B cell (primary cell): ENCODE results near the gene PNISR. TPM values are rescaled to one million over a fixed set of nuclear protein-coding genes. Genes with fewer than 3 reads are reported as not detected.

Experiments
- ATAC-seq: fragments of 200-7000 bp; cut with Tn5 transposase; one replicate; pipeline ENCODE4 v1.10.0; 2021; ENCODE audit warnings: low read depth, mild to moderate bottlenecking, moderate number of reproducible peaks, moderate library complexity
- CTCF ChIA-PET: fragments of 350-600 bp; sonication (Branson Sonifier 250); formaldehyde crosslinking; loops from one replicate; lab custom pipeline; 2021; ENCODE audit warnings: antibody characterized with exemption, inconsistent platforms; lab: Charles Lee
- POLR2A ChIA-PET: fragments of 350-600 bp; sonication (Branson Sonifier 250); formaldehyde crosslinking; loops from one replicate; lab custom pipeline; 2021; ENCODE audit warnings: antibody characterized with exemption; lab: Charles Lee
- DNase-seq: peaks from one replicate; pipeline ENCODE4 v3.0.0; 2013
- H2AFZ ChIP-seq: 2 replicates; pipeline ENCODE4 v1.6.1; 2012; ENCODE audit warnings: mild to moderate bottlenecking, low read depth, low read length; ENCODE audit not compliant: insufficient read depth, poor library complexity, severe bottlenecking
- H3K27ac ChIP-seq, 2 donors: 1 replicate in 1 of 2; 2 replicates in 1 of 2; pipeline ENCODE4 v1.5.1; 2012 to 2013; ENCODE audit warnings: low read length in 2 of 2, mild to moderate bottlenecking in 2 of 2, moderate library complexity in 1 of 2
- H3K27me3 ChIP-seq, 4 experiments: fragments of 200-600 bp in 1 of 4; sonication (generic) in 1 of 4; replicated peaks in 1 of 4; 1 replicate in 2 of 4; 2 replicates in 2 of 4; pipeline versions ENCODE4 v1.6.1 to v1.7.0; 2013 to 2016; ENCODE audit warnings: low read length in 3 of 4, mild to moderate bottlenecking in 2 of 4, mixed read lengths in 1 of 4, moderate library complexity in 1 of 4; ENCODE audit not compliant: insufficient read depth in 4 of 4, control insufficient read depth in 3 of 4; ENCODE audit errors: control extremely low read depth in 1 of 4
- H3K36me3 ChIP-seq, 2 experiments: replicated peaks in 1 of 2; 1 replicate in 1 of 2; 2 replicates in 1 of 2; pipeline versions ENCODE4 v1.6.1 to v1.7.1; 2013; ENCODE audit warnings: low read length in 1 of 2; ENCODE audit not compliant: insufficient read depth in 2 of 2, control insufficient read depth in 1 of 2; ENCODE audit errors: control extremely low read depth in 1 of 2, extremely low read depth in 1 of 2
- H3K4me1 ChIP-seq, 2 donors: fragments of 200-600 bp in 1 of 2; sonication (generic) in 1 of 2; 1 replicate in 1 of 2; 2 replicates in 1 of 2; pipeline versions ENCODE4 v1.5.1 to v1.6.1; 2013 to 2017; ENCODE audit warnings: low read length in 2 of 2; ENCODE audit not compliant: control insufficient read depth in 2 of 2, insufficient read depth in 2 of 2
- H3K4me2 ChIP-seq: replicated peaks from 2 replicates; pipeline ENCODE3; 2012; ENCODE audit warnings: mild to moderate bottlenecking, low read depth, low read length; ENCODE audit not compliant: poor library complexity, severe bottlenecking
- H3K4me3 ChIP-seq, 5 experiments: fragments of 200-600 bp in 1 of 5; sonication (generic) in 1 of 5; 1 replicate in 3 of 5; 2 replicates in 2 of 5; pipeline versions ENCODE4 v1.5.1 to v1.7.0; 2011 to 2016; ENCODE audit warnings: low read length in 4 of 5, mild to moderate bottlenecking in 4 of 5, low read depth in 2 of 5, control low read depth in 1 of 5, moderate library complexity in 1 of 5; ENCODE audit not compliant: insufficient read depth in 1 of 5; ENCODE audit errors: control extremely low read depth in 1 of 5, extremely low read depth in 1 of 5
- H3K79me2 ChIP-seq: fragments of 200-600 bp; sonication (generic); one replicate; pipeline ENCODE4 v1.6.0; 2016; ENCODE audit warnings: low read length; ENCODE audit not compliant: control insufficient read depth, insufficient read depth
- H3K9ac ChIP-seq: fragments of 200-600 bp; sonication (generic); 2 replicates; pipeline ENCODE4 v1.6.1; 2017; ENCODE audit warnings: mild to moderate bottlenecking, low read length, moderate library complexity
- H3K9me3 ChIP-seq, 3 donors: one replicate each; pipeline versions ENCODE4 v1.6.1 to v1.7.1; 2013; ENCODE audit warnings: low read length in 2 of 3; ENCODE audit not compliant: control insufficient read depth in 2 of 3, insufficient read depth in 1 of 3; ENCODE audit errors: control extremely low read depth in 1 of 3
- H4K20me1 ChIP-seq: 2 replicates; pipeline ENCODE4 v1.6.0; 2012; ENCODE audit warnings: mild to moderate bottlenecking, low read length; ENCODE audit not compliant: insufficient read depth, control insufficient read depth, poor library complexity, severe bottlenecking
- H3K27ac Mint-ChIP-seq: one replicate; pipeline ENCODE4 v1.8.0; 2021; ENCODE audit warnings: mixed read lengths
- H3K27me3 Mint-ChIP-seq: one replicate; pipeline ENCODE4 v1.8.0; 2021; ENCODE audit warnings: mixed read lengths
- H3K4me1 Mint-ChIP-seq: one replicate; pipeline ENCODE4 v1.8.0; 2021; ENCODE audit warnings: mixed read lengths
- H3K4me3 Mint-ChIP-seq: one replicate; pipeline ENCODE4 v1.8.0; 2021; ENCODE audit warnings: mixed read lengths
- H3K9me3 Mint-ChIP-seq: one replicate; pipeline ENCODE4 v1.8.0; 2022; ENCODE audit warnings: mixed read lengths; ENCODE audit not compliant: insufficient read depth
- CTCF ChIP-seq: fragments of 200-600 bp; IDR thresholded peaks from one replicate; pipeline ENCODE4 v1.8.0; 2022; ENCODE audit warnings: antibody characterized with exemption, mild to moderate bottlenecking
- EZH2 ChIP-seq: IDR thresholded peaks from 2 replicates; pipeline ENCODE4 v1.6.1; 2012; ENCODE audit warnings: borderline replicate concordance, low read depth, mild to moderate bottlenecking, moderate library complexity, low read length; ENCODE audit not compliant: insufficient read depth, poor library complexity, severe bottlenecking
- WGBS: methylation state at CpG from one replicate; pipeline ENCODE4 v1.1.5; 2013; ENCODE audit warnings: missing lambda C conversion rate; ENCODE audit not compliant: insufficient coverage; 5-methylcytosine and 5-hydroxymethylcytosine counted together
- intact Hi-C: fragments of 100-400 bp; cut with micrococcal nuclease; formaldehyde crosslinking; loops from one replicate; pipeline ENCODE4 v1.10.0; 2022
- polyA plus RNA-seq: library from polyadenylated mRNA; depleted of rRNA; stranded (reverse); fragments of >200 nt; gene quantifications from 2 replicates; pipeline ENCODE4 v1.2.3, GENCODE V29; 2012
- total RNA-seq, 2 donors: library from RNA; stranded (reverse); fragments of 120-200 nt in 1 of 2; gene quantifications; 1 replicate in 1 of 2; 2 replicates in 1 of 2; pipeline versions ENCODE4 v1.2.3 to v1.2.4, GENCODE V29; 2013 to 2022

PNISR gene
- total and polyA plus RNA-seq, 2 donors (not counting 1 experiment from before 2014, with no cell fraction given): 84.5 to 403 TPM

- intact Hi-C loops: loop anchor here (1.0 kb wide), 1 partner anchor 311 kb away; no protein-coding TSS in a partner anchor
- ATAC-seq: peak; percentile 66
- H3K79me2 ChIP-seq: no peaks in the 10 kb centered on the region
- H3K4me3 ChIP-seq: no peak overlapping the region
- no CpG with 5 or more reads among the region's 3 CpGs for WGBS
- POLR2A ChIA-PET: no interaction called here
- no peak overlapping the region for H2AFZ ChIP-seq
- H3K27me3 Mint-ChIP-seq: no peaks in the 10 kb centered on the region
- peak; percentile 53 for DNase-seq
- CTCF ChIA-PET: interaction anchor here (0.8 to 2.8 kb wide), 6 partner anchors 10 to 312 kb away, joined by 3 to 19 read pairs (median 5); partner anchors contain the start of gene PNISR
- TF ChIP-seq CTCF: peak; percentile 83
- TF ChIP-seq EZH2: no peak
- H3K9ac ChIP-seq: no peak overlapping the region
- no peaks in the 10 kb centered on the region for H3K4me1 ChIP-seq
- H3K9me3 ChIP-seq: no peaks in the 10 kb centered on the region
- no peak overlapping the region for H3K4me2 ChIP-seq
- no peak overlapping the region for H3K27ac Mint-ChIP-seq
- H3K27ac ChIP-seq: no peak overlapping the region
- no peaks in the 10 kb centered on the region for H4K20me1 ChIP-seq
- no peaks in the 10 kb centered on the region for H3K27me3 ChIP-seq
- peaks cover 2% of the 10 kb centered on the region for H3K4me1 Mint-ChIP-seq
- H3K4me3 Mint-ChIP-seq: no peak overlapping the region
- peaks cover 3 to 4% of the 10 kb centered on the region in 2 experiments for H3K36me3 ChIP-seq
- H3K9me3 Mint-ChIP-seq: no peaks in the 10 kb centered on the region
Observed at GRCh38 chr6:99434702-99435530, 9.8 kb upstream of the PNISR start.

GRCh38 chr6:99432877-99433276 is 7.8 kb upstream of the PNISR start:
- Histone ChIP-seq H3K4me2 (no peak overlapping the region), H3K27ac (no peak overlapping the region), H3K27me3 (no peaks in the 10 kb centered on the region), H2AFZ (no peak overlapping the region), H3K36me3 (peaks cover 3 to 4% of the 10 kb centered on the region in 2 experiments), H3K4me1 (no peaks in the 10 kb centered on the region), H3K4me3 (no peak overlapping the region), H3K79me2 (peaks cover 2% of the 10 kb centered on the region), H3K9ac (no peak overlapping the region), H3K9me3 (no peaks in the 10 kb centered on the region), H4K20me1 (no peaks in the 10 kb centered on the region)
- H3K4me1 Mint-ChIP-seq: peaks cover 4% of the 10 kb centered on the region
- no peaks in the 10 kb centered on the region for H3K27me3 Mint-ChIP-seq
- DNase-seq (no peak), ATAC-seq (no peak)
- H3K9me3 Mint-ChIP-seq: no peaks in the 10 kb centered on the region
- H3K27ac Mint-ChIP-seq: no peak overlapping the region
- TF ChIP-seq EZH2 (no peak), CTCF (no peak)
- H3K4me3 Mint-ChIP-seq: no peak overlapping the region
- intact Hi-C loops: no loop called here
- POLR2A ChIA-PET: no interaction called here
- 100% methylated on average over 1 of the region's 2 CpGs for WGBS
- CTCF ChIA-PET: interaction anchor here (1.1 to 2.8 kb wide), 5 partner anchors 8 to 314 kb away, joined by 3 to 19 read pairs (median 5); partner anchors contain the start of gene PNISR
